ENCODE measurements around the gene TEX9.

- no peak for TF ChIP-seq ESRRG (CRISPR knock-in tag; IDR thresholded peaks at IDR 0.05)
- no peak for TF ChIP-seq ZNF565 (CRISPR knock-in tag; conservative IDR thresholded peaks at IDR 0.05; ENCODE audit: low read depth)
- no peak for TF ChIP-seq CREB5 (CRISPR knock-in tag; IDR thresholded peaks at IDR 0.05; ENCODE audit: low read depth)
- no peak for TF ChIP-seq ZNF70 (CRISPR knock-in tag; IDR thresholded peaks at IDR 0.05)
- no peak for TF ChIP-seq ARNTL (CRISPR knock-in tag; IDR thresholded peaks at IDR 0.05; ENCODE audit: borderline replicate concordance, low read depth)
These were observed 103.2 kb downstream of the TEX9 start for GRCh38 chr15:56468401-56468800.
